ENCODE data around the gene GATC. TPM values are rescaled to one million over a fixed set of nuclear protein-coding genes. Genes with fewer than 3 reads are reported as not detected.

The GATC gene
- total and polyA plus RNA-seq, 10 of the 15 experiments (the other 5 are each of a cell fraction or from before 2014, with no cell fraction given), result 5.1 to 40.3 (median 22.9) TPM

DNA sequence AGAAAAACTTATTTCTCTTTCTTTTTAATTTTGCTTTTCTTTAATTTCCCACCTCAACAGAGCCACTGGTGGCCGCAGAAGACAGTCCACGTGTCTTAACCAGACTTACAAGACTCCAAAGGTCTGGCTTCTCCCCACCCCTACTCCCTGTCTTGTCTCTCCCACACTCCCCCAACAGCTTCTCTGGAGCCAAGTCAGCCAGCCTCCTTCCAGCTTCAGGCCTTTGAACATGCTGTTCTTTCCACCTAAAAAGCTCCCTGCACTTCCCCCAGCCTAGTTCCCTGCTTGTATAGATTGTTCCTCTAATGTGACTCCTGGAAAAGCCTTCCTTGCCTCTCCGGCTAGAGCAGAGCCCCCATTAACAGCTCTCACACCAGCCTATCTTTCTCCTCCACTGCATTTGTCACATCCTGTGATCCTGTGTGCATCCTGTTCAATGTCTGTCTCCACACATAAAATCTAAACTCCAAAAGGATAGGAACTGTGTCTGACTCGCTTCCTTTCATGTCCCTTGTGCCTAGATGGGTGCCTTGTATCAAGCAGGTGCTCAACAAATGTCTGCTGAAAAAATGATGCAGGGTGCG, 41.9 kb downstream of the GATC start:
- Histone ChIP-seq H3K27me3 (replicated peaks in 1 of 2; ENCODE audit: control insufficient read depth in 2 of 2, insufficient read depth in 2 of 2, low read length in 1 of 2) (no peaks in the 10 kb centered on the region), H3K4me3 (no peak overlapping the region), H3K79me2 (ENCODE audit: control insufficient read depth, insufficient read depth, low read length) (no peaks in the 10 kb centered on the region), H3K9ac (ENCODE audit: control insufficient read depth, insufficient read depth, low read length) (no peak overlapping the region), H3K27ac (ENCODE audit: control insufficient read depth, insufficient read depth) (no peak overlapping the region), H3K9me3 (replicated peaks; ENCODE audit: control insufficient read depth, insufficient read depth, low read length) (no peaks in the 10 kb centered on the region), H2AFZ (ENCODE audit: control insufficient read depth, low read depth, low read length) (no peak overlapping the region), H3K4me1 (ENCODE audit: control insufficient read depth, insufficient read depth, low read length) (no peaks in the 10 kb centered on the region; the same call in 1 of the 2 replicates), H3K4me2 (ENCODE audit: control insufficient read depth, insufficient read depth) (no peak overlapping the region), H4K20me1 (ENCODE audit: control insufficient read depth, insufficient read depth) (no peaks in the 10 kb centered on the region), H3K36me3 (ENCODE audit: control insufficient read depth in 2 of 2, insufficient read depth in 2 of 2, low read length in 1 of 2) (no peaks in the 10 kb centered on the region; a peak in 1 of 4 replicates)
- SMC1A ChIA-PET (ENCODE audit: uncharacterized antibody, unreplicated experiment), result no interaction called here
- intact Hi-C loops (cut with micrococcal nuclease; ENCODE audit: unreplicated experiment), result no loop called here
- FAIRE-seq (no peak), ATAC-seq (no peak), DNase-seq (ENCODE audit: low read depth, low spot score) (no peak)
- in situ Hi-C loops (cut with MboI), result no loop called here
- no TSS peak for BruUV-seq (replicated peaks)
- POLR2A ChIA-PET, result interaction anchor here (1.0 kb wide), 1 partner anchor 9 kb away, joined by 3 read pairs; no protein-coding TSS in a partner anchor
- WGBS (ENCODE audit: insufficient coverage, insufficient replicate concordance, low lambda C conversion rate, missing lambda C conversion rate), result 81% methylated on average over 5 of the region's 5 CpGs
- RAD21 ChIA-PET (ENCODE audit: unreplicated experiment), result no interaction called here
- CTCF ChIA-PET, result no interaction called here
- TF ChIP-seq, protein P1, sequence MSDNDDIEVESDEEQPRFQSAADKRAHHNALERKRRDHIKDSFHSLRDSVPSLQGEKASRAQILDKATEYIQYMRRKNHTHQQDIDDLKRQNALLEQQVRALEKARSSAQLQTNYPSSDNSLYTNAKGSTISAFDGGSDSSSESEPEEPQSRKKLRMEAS (IDR thresholded peaks at IDR 0.05; ENCODE audit: low read depth, low read length), result no peak
- TF ChIP-seq IKZF2 (IDR thresholded peaks at IDR 0.05), result no peak
- no peak for TF ChIP-seq SP1 (IDR thresholded peaks at IDR 0.05; ENCODE audit: low read depth, low read length)
- no peak for TF ChIP-seq JUNB (IDR thresholded peaks at IDR 0.05)
- no peak for TF ChIP-seq BMI1 (IDR thresholded peaks at IDR 0.05; ENCODE audit: borderline replicate concordance)
- no peak for TF ChIP-seq ZNF622 (IDR thresholded peaks at IDR 0.05)
- TF ChIP-seq, protein P2, sequence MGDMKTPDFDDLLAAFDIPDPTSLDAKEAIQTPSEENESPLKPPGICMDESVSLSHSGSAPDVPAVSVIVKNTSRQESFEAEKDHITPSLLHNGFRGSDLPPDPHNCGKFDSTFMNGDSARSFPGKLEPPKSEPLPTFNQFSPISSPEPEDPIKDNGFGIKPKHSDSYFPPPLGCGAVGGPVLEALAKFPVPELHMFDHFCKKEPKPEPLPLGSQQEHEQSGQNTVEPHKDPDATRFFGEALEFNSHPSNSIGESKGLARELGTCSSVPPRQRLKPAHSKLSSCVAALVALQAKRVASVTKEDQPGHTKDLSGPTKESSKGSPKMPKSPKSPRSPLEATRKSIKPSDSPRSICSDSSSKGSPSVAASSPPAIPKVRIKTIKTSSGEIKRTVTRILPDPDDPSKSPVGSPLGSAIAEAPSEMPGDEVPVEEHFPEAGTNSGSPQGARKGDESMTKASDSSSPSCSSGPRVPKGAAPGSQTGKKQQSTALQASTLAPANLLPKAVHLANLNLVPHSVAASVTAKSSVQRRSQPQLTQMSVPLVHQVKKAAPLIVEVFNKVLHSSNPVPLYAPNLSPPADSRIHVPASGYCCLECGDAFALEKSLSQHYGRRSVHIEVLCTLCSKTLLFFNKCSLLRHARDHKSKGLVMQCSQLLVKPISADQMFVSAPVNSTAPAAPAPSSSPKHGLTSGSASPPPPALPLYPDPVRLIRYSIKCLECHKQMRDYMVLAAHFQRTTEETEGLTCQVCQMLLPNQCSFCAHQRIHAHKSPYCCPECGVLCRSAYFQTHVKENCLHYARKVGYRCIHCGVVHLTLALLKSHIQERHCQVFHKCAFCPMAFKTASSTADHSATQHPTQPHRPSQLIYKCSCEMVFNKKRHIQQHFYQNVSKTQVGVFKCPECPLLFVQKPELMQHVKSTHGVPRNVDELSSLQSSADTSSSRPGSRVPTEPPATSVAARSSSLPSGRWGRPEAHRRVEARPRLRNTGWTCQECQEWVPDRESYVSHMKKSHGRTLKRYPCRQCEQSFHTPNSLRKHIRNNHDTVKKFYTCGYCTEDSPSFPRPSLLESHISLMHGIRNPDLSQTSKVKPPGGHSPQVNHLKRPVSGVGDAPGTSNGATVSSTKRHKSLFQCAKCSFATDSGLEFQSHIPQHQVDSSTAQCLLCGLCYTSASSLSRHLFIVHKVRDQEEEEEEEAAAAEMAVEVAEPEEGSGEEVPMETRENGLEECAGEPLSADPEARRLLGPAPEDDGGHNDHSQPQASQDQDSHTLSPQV (IDR thresholded peaks at IDR 0.05), result no peak
- no peak for TF ChIP-seq EGR1 (IDR thresholded peaks at IDR 0.05; ENCODE audit: borderline replicate concordance in 1 of 2, low read depth in 2 of 2, low read length in 2 of 2)
- TF ChIP-seq LARP7 (IDR thresholded peaks at IDR 0.05), result no peak
- TF ChIP-seq YY1 (IDR thresholded peaks at IDR 0.05; ENCODE audit: low read depth, low read length), result no peak
- TF ChIP-seq, protein P3, sequence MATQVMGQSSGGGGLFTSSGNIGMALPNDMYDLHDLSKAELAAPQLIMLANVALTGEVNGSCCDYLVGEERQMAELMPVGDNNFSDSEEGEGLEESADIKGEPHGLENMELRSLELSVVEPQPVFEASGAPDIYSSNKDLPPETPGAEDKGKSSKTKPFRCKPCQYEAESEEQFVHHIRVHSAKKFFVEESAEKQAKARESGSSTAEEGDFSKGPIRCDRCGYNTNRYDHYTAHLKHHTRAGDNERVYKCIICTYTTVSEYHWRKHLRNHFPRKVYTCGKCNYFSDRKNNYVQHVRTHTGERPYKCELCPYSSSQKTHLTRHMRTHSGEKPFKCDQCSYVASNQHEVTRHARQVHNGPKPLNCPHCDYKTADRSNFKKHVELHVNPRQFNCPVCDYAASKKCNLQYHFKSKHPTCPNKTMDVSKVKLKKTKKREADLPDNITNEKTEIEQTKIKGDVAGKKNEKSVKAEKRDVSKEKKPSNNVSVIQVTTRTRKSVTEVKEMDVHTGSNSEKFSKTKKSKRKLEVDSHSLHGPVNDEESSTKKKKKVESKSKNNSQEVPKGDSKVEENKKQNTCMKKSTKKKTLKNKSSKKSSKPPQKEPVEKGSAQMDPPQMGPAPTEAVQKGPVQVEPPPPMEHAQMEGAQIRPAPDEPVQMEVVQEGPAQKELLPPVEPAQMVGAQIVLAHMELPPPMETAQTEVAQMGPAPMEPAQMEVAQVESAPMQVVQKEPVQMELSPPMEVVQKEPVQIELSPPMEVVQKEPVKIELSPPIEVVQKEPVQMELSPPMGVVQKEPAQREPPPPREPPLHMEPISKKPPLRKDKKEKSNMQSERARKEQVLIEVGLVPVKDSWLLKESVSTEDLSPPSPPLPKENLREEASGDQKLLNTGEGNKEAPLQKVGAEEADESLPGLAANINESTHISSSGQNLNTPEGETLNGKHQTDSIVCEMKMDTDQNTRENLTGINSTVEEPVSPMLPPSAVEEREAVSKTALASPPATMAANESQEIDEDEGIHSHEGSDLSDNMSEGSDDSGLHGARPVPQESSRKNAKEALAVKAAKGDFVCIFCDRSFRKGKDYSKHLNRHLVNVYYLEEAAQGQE (IDR thresholded peaks at IDR 0.05; ENCODE audit: low read depth, low read length), result no peak
- no peak for TF ChIP-seq NBN (IDR thresholded peaks at IDR 0.05)
- no peak for TF ChIP-seq JUND (IDR thresholded peaks at IDR 0.05; ENCODE audit: low read depth, low read length)
- TF ChIP-seq, protein P4, sequence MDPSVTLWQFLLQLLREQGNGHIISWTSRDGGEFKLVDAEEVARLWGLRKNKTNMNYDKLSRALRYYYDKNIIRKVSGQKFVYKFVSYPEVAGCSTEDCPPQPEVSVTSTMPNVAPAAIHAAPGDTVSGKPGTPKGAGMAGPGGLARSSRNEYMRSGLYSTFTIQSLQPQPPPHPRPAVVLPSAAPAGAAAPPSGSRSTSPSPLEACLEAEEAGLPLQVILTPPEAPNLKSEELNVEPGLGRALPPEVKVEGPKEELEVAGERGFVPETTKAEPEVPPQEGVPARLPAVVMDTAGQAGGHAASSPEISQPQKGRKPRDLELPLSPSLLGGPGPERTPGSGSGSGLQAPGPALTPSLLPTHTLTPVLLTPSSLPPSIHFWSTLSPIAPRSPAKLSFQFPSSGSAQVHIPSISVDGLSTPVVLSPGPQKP (IDR thresholded peaks at IDR 0.05; ENCODE audit: low read depth, low read length), result no peak
- no peak for TF ChIP-seq IKZF1 (conservative IDR thresholded peaks at IDR 0.05)
- TF ChIP-seq MEF2A (IDR thresholded peaks at IDR 0.05; ENCODE audit: insufficient read depth, low read depth, low read length), result no peak
- no peak for TF ChIP-seq CBX5 (IDR thresholded peaks at IDR 0.05; ENCODE audit: low read depth)

Measured in GM12878 (cell line).